H1 (cell line): Measurements from ENCODE around the gene TP63. TPM values are rescaled to one million over a fixed set of nuclear protein-coding genes. Genes with fewer than 3 reads are reported as not detected.

Source experiments
- CTCF ChIA-PET: fragments of 300-600 bp; sonication (Branson Sonifier 250); formaldehyde crosslinking; loops from one replicate; lab custom pipeline; 2021; ENCODE audit not compliant: partially characterized antibody; lab: Charles Lee
- POLR2A ChIA-PET: fragments of 300-600 bp; sonication (Branson Sonifier 250); formaldehyde crosslinking; loops from one replicate; lab custom pipeline; 2021; ENCODE audit warnings: inconsistent platforms; ENCODE audit not compliant: partially characterized antibody; lab: Charles Lee
- DNase-seq, 2 experiments: peaks; one replicate each; pipeline versions ENCODE4 v3.0.0 to v3.0.0-alpha.2; 2010 to 2022; ENCODE audit warnings: low spot score in 2 of 2, low read depth in 1 of 2, mixed read lengths in 1 of 2
- FAIRE-seq: peaks from 2 replicates; lab custom pipeline; 2011; peaks lifted over from hg19 to GRCh38; lab: Jason Lieb, UNC
- H2AFZ ChIP-seq: 2 replicates; pipeline ENCODE4 v1.8.1; 2012; ENCODE audit warnings: low read length, inconsistent platforms
- H2AK5ac ChIP-seq: 2 replicates; pipeline ENCODE4 v1.6.1; 2013; ENCODE audit warnings: low read depth, low read length
- H2BK120ac ChIP-seq: replicated peaks from 2 replicates; pipeline ENCODE3; 2013; ENCODE audit warnings: low read depth, low read length, inconsistent platforms
- H2BK12ac ChIP-seq: 2 replicates; pipeline ENCODE4 v1.6.1; 2013; ENCODE audit warnings: low read depth, low read length
- H2BK15ac ChIP-seq: 2 replicates; pipeline ENCODE4 v1.6.1; 2013; ENCODE audit warnings: low read length
- H2BK20ac ChIP-seq: 2 replicates; pipeline ENCODE4 v1.6.1; 2013; ENCODE audit warnings: low read length
- H2BK5ac ChIP-seq: 2 replicates; pipeline ENCODE4 v1.6.1; 2013; ENCODE audit warnings: low read depth, low read length
- H3K14ac ChIP-seq: 2 replicates; pipeline ENCODE4 v1.6.1; 2013; ENCODE audit warnings: inconsistent platforms; ENCODE audit not compliant: insufficient read length
- H3K18ac ChIP-seq: 2 replicates; pipeline ENCODE4 v1.6.1; 2013; ENCODE audit warnings: low read length; ENCODE audit errors: extremely low read depth
- H3K23ac ChIP-seq: 2 replicates; pipeline ENCODE4 v1.6.1; 2013; ENCODE audit warnings: inconsistent platforms; ENCODE audit not compliant: insufficient read length
- H3K23me2 ChIP-seq: 2 replicates; pipeline ENCODE4 v1.6.1; 2013; ENCODE audit warnings: low read depth, low read length
- H3K27ac ChIP-seq: 2 replicates; pipeline ENCODE4 v1.6.1; 2011; ENCODE audit warnings: low read depth, low read length, inconsistent platforms
- H3K27me3 ChIP-seq, 4 experiments: replicated peaks in 1 of 4; 1 replicate in 1 of 4; 2 replicates in 3 of 4; pipeline versions ENCODE4 v1.6.1 to v1.8.1; 2011 to 2013; ENCODE audit warnings: low read length in 3 of 4, mild to moderate bottlenecking in 3 of 4, inconsistent platforms in 2 of 4, mixed read lengths in 2 of 4, moderate library complexity in 1 of 4; ENCODE audit not compliant: control insufficient read depth in 3 of 4, insufficient read depth in 3 of 4; ENCODE audit errors: extremely low read depth in 1 of 4
- H3K36me3 ChIP-seq, 4 experiments: 2 replicates each; pipeline versions ENCODE4 v1.6.1 to v1.8.1; 2011 to 2013; ENCODE audit warnings: mild to moderate bottlenecking in 4 of 4, low read length in 3 of 4, moderate library complexity in 2 of 4, control low read depth in 1 of 4, inconsistent platforms in 1 of 4; ENCODE audit not compliant: insufficient read depth in 4 of 4, control insufficient read depth in 2 of 4
- H3K4ac ChIP-seq: replicated peaks from 2 replicates; pipeline ENCODE3; 2013; ENCODE audit warnings: low read length, low read depth, mixed read lengths, inconsistent platforms; ENCODE audit not compliant: insufficient read length
- H3K4me1 ChIP-seq, 4 experiments: replicated peaks in 1 of 4; 1 replicate in 1 of 4; 2 replicates in 3 of 4; pipeline versions ENCODE4 v1.6.1 to v1.8.1; 2011 to 2013; ENCODE audit warnings: low read length in 3 of 4, inconsistent platforms in 2 of 4, mixed read lengths in 1 of 4; ENCODE audit not compliant: insufficient read depth in 4 of 4, control insufficient read depth in 3 of 4
- H3K4me2 ChIP-seq, 2 experiments: 2 replicates each; pipeline versions ENCODE4 v1.6.1 to v1.8.1; 2011 to 2013; ENCODE audit warnings: low read depth in 2 of 2, low read length in 2 of 2, control low read depth in 1 of 2, inconsistent platforms in 1 of 2, mild to moderate bottlenecking in 1 of 2; ENCODE audit not compliant: insufficient read depth in 1 of 2
- H3K4me3 ChIP-seq, 4 experiments: fragments of 200-600, 300-600 bp in 1 of 4; sonication (generic), shearing (Covaris generic), sonication (Bioruptor Twin) in 1 of 4; 2 replicates each; pipeline versions ENCODE4 v1.5.1 to v1.8.1; 2011 to 2016; ENCODE audit warnings: low read length in 4 of 4, low read depth in 3 of 4, control low read depth in 2 of 4, inconsistent platforms in 2 of 4, mild to moderate bottlenecking in 2 of 4, mixed read lengths in 1 of 4, moderate library complexity in 1 of 4; ENCODE audit not compliant: insufficient read depth in 2 of 4; ENCODE audit errors: extremely low read depth in 1 of 4
- H3K56ac ChIP-seq: replicated peaks from 2 replicates; pipeline ENCODE3; 2013; ENCODE audit warnings: low read depth, mild to moderate bottlenecking, mixed read lengths, low read length, inconsistent platforms; ENCODE audit not compliant: insufficient read length
- H3K79me1 ChIP-seq: 2 replicates; pipeline ENCODE4 v1.6.1; 2013; ENCODE audit warnings: low read depth, low read length, control low read depth
- H3K79me2 ChIP-seq, 2 experiments: 2 replicates each; pipeline versions ENCODE4 v1.6.1 to v1.8.1; 2012 to 2013; ENCODE audit warnings: low read length in 2 of 2, mild to moderate bottlenecking in 2 of 2, inconsistent platforms in 1 of 2; ENCODE audit not compliant: insufficient read depth in 2 of 2, control insufficient read depth in 1 of 2
- H3K9ac ChIP-seq, 4 experiments: replicated peaks in 1 of 4; 1 replicate in 1 of 4; 2 replicates in 3 of 4; pipeline versions ENCODE4 v1.6.1 to v1.8.1; 2011 to 2013; ENCODE audit warnings: low read depth in 3 of 4, low read length in 3 of 4, control low read depth in 2 of 4, mild to moderate bottlenecking in 2 of 4, moderate library complexity in 2 of 4, inconsistent platforms in 1 of 4; ENCODE audit errors: extremely low read depth in 1 of 4
- H3K9me3 ChIP-seq, 2 experiments: 2 replicates each; pipeline versions ENCODE4 v1.6.1 to v1.8.1; 2012 to 2013; ENCODE audit warnings: mild to moderate bottlenecking in 2 of 2, moderate library complexity in 2 of 2, control low read depth in 1 of 2, inconsistent platforms in 1 of 2, low read depth in 1 of 2, low read length in 1 of 2, mixed read lengths in 1 of 2; ENCODE audit not compliant: insufficient read depth in 2 of 2
- H4K20me1 ChIP-seq, 2 experiments: replicated peaks in 1 of 2; 2 replicates each; pipeline versions ENCODE3 to v1.8.1; 2011 to 2013; ENCODE audit warnings: inconsistent platforms in 2 of 2, low read length in 2 of 2, mild to moderate bottlenecking in 1 of 2; ENCODE audit not compliant: insufficient read depth in 2 of 2, control insufficient read depth in 1 of 2
- H4K5ac ChIP-seq: 2 replicates; pipeline ENCODE4 v1.6.1; 2013; ENCODE audit warnings: low read length, low read depth, mixed read lengths, inconsistent platforms; ENCODE audit not compliant: insufficient read length
- H4K8ac ChIP-seq: 2 replicates; pipeline ENCODE4 v1.8.0; 2013; ENCODE audit warnings: mild to moderate bottlenecking, moderate library complexity, low read length, inconsistent platforms; ENCODE audit not compliant: insufficient read depth; ENCODE audit errors: extremely low read depth
- H4K91ac ChIP-seq: replicated peaks from 2 replicates; pipeline ENCODE3; 2013; ENCODE audit warnings: low read length, mixed read lengths, inconsistent platforms; ENCODE audit not compliant: insufficient read length
- ATF2 ChIP-seq: IDR thresholded peaks from 2 replicates; pipeline ENCODE4 v1.6.1; 2012; ENCODE audit warnings: low read length, inconsistent platforms
- FOSL1 ChIP-seq: IDR thresholded peaks from 2 replicates; pipeline ENCODE4 v1.6.1; 2011; ENCODE audit warnings: mild to moderate bottlenecking, low read depth, low read length, moderate library complexity; ENCODE audit not compliant: insufficient read depth
- GTF2F1 ChIP-seq: IDR thresholded peaks from 2 replicates; pipeline ENCODE4 v1.6.1; 2012; ENCODE audit warnings: low read depth, low read length, improper control_type of control experiment, borderline replicate concordance
- HDAC6 ChIP-seq: IDR thresholded peaks from one replicate; pipeline ENCODE4 v1.7.1; 2012; ENCODE audit warnings: low read depth, mild to moderate bottlenecking, inconsistent platforms, low read length, moderate library complexity
- JUND ChIP-seq: IDR thresholded peaks from 2 replicates; pipeline ENCODE4 v1.6.1; 2011; ENCODE audit warnings: mild to moderate bottlenecking, improper control_type of control experiment, low read length
- MAX ChIP-seq: IDR thresholded peaks from 2 replicates; pipeline ENCODE4 v1.6.1; 2012; ENCODE audit warnings: inconsistent platforms
- PHF8 ChIP-seq: fragments of 200-600 bp; sonication (generic); conservative IDR thresholded peaks from 2 replicates; pipeline ENCODE4 v1.7.1; 2012; ENCODE audit warnings: low read depth, mild to moderate bottlenecking, inconsistent platforms, low read length, moderate library complexity
- RNF2 ChIP-seq: fragments of 200-900, 300-1000 bp; sonication (generic); IDR thresholded peaks from 2 replicates; pipeline ENCODE4 v1.7.1; 2016; ENCODE audit warnings: borderline replicate concordance, low read depth, mild to moderate bottlenecking, antibody characterized with exemption, low read length; ENCODE audit not compliant: poor library complexity, severe bottlenecking; ENCODE audit errors: missing control alignments
- SIX5 ChIP-seq: IDR thresholded peaks from 2 replicates; pipeline ENCODE4 v1.6.1; 2011; ENCODE audit warnings: mild to moderate bottlenecking, low read depth, low read length
- SUZ12 ChIP-seq: fragments of 200-600 bp; sonication (generic); IDR thresholded peaks from 2 replicates; pipeline ENCODE4 v1.6.1; 2012; ENCODE audit warnings: mild to moderate bottlenecking, inconsistent platforms, low read length, moderate library complexity, mixed read lengths
- WGBS, 2 experiments: shearing (Covaris generic) in 1 of 2; methylation state at CpG; one replicate each; pipeline versions ENCODE4 v1.1.6 to v1.1.7; 2013 to 2015; ENCODE audit warnings: low lambda C conversion rate in 2 of 2, mixed read lengths in 2 of 2, inconsistent platforms in 1 of 2, low coverage in 1 of 2, missing lambda C conversion rate in 1 of 2; ENCODE audit not compliant: insufficient replicate concordance in 2 of 2, insufficient coverage in 1 of 2, insufficient read length in 1 of 2; ENCODE audit errors: extremely low coverage in 1 of 2, missing lambda C conversion rate in 1 of 2; 5-methylcytosine and 5-hydroxymethylcytosine counted together
- polyA plus RNA-seq, 7 experiments: library from polyadenylated mRNA; depleted of rRNA in 3 of 7; stranded (reverse) in 5 of 7; unstranded in 2 of 7; fragments of >200 nt in 5 of 7; fragments of 200-250 nt in 2 of 7; gene quantifications; 1 replicate in 5 of 7; 2 replicates in 1 of 7; 4 replicates in 1 of 7; pipeline versions ENCODE4 v1.2.1 to v1.2.3, GENCODE V29; 2011 to 2013; ENCODE audit warnings: missing spikeins in 2 of 7, mixed read lengths in 2 of 7
- total RNA-seq: library from RNA; stranded (reverse); fragmentation: NEBNext Ultra II Directional; extraction: Animal tissue kit (Norgen Biotek cat#: 25700); gene quantifications from 2 replicates; pipeline ENCODE4 v1.2.1, GENCODE V29; 2021

Gene TP63
- total and polyA plus RNA-seq, 2 of the 8 experiments (the other 6 are each of a cell fraction or from before 2014, with no cell fraction given): not detected

GRCh38 chr3:189849262-189849661 lies 218.1 kb downstream of the TP63 start:
- Histone ChIP-seq H3K4me1 (no peaks in the 10 kb centered on the region; a peak in 1 of 7 replicates), H2BK15ac (no peak overlapping the region), H3K9ac (no peak overlapping the region), H2BK120ac (no peak overlapping the region), H2BK5ac (no peak overlapping the region), H3K4me2 (no peak overlapping the region), H2BK12ac (no peak overlapping the region), H2AFZ (no peak overlapping the region), H3K23ac (no peak overlapping the region), H3K79me1 (no peaks in the 10 kb centered on the region), H3K56ac (no peak overlapping the region), H3K9me3 (no peaks in the 10 kb centered on the region), H3K27ac (no peak overlapping the region), H4K5ac (no peak overlapping the region), H3K18ac (no peak overlapping the region), H2AK5ac (no peak overlapping the region), H3K14ac (no peak overlapping the region), H4K8ac (no peak overlapping the region), H3K27me3 (no peaks in the 10 kb centered on the region), H4K20me1 (no peaks in the 10 kb centered on the region), H3K36me3 (no peaks in the 10 kb centered on the region), H2BK20ac (no peak overlapping the region), H3K4me3 (no peak overlapping the region), H3K23me2 (no peaks in the 10 kb centered on the region), H3K4ac (no peak overlapping the region), H4K91ac (no peak overlapping the region), H3K79me2 (no peaks in the 10 kb centered on the region)
- DNase-seq (no peak), FAIRE-seq (peak; percentile 19)
- TF ChIP-seq SIX5 (no peak), RNF2 (no peak), GTF2F1 (no peak), ATF2 (no peak), HDAC6 (no peak), SUZ12 (no peak), FOSL1 (no peak), PHF8 (no peak), MAX (no peak), JUND (no peak)
- CTCF ChIA-PET: interaction anchor here (0.6 kb wide), 1 partner anchor 16 kb away, joined by 3 read pairs; no protein-coding TSS in a partner anchor
- POLR2A ChIA-PET: no interaction called here
- WGBS, 2 experiments: 88% methylated on average over 2 of the region's 2 CpGs; no CpG with 5 or more reads in 1 of the 2 experiments
